EH (cell line): ENCODE measurements around the gene MED1.
"Not testable (repeated sequence)": the region's sequence is repeated elsewhere in the genome, so short reads cannot be mapped to it uniquely, and the experiment has no call there.

Experiments
- DNase-seq: peaks from one replicate; pipeline ENCODE4 v3.0.0-alpha.2; 2015; ENCODE audit warnings: low read depth

Gene MED1

DNA sequence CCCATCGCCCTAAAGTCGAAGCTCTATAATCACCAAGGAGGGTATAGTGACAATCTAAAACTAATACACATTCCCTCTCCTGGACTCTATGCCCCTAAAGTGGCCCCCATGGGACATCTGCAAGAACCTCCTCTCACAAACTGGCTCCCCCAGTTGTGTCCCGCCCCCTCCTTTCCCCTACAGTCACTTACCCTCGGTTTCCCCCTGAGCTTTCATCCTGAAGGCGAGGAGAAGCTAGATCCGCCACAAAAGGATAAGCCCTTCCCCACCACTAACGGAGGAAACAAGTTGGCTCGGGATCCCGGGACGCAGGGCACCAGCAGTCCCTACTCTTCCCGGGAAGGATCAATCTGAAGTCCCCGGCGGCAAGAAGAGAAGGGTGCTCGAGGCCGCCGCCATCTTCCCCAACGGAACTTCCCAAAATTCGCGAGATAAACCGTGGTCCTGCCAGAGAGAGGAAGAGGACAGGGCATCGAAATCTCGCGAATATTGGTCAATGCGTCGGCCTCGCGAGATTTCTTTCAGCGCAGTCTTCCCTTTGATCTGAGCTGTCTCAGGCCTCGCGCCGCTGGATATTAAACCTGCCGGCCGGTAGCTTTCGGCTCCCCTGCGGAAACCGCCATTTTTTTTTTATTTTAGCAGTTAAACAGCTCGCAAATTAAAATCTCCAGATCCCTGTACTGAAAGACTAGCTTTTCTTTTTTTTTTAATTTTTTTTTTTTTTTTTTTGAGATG is at the start of gene MED1:
MED1 (minus strand) TSS at position 417 of the 735 bp plus-strand sequence; CDS start at position 216, 201 bp downstream.
- DNase-seq: peak; percentile 99

- DNase-seq: not testable (repeated sequence)
Measured at GRCh38 chr17:39496921-39497320, 45.9 kb upstream of the MED1 start.

DNA sequence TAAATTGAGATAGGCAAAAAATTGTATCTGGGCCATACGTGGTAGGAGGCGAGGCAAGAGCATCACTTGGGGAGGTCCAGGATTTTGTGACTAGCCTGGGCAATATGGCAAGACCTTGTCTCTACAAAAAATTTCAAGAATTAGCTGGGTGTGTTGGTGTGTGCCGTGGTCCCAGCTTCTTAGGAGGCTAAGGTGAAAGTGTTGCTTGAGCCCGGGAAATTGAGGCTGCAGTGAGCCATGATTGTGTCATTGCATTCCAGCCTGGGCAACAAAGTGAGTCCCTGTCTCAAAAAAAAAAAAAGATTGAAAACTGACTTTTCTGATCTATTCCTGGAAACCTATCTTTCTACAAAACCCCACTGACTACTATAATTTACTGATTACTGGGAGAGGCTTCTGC is 36.9 kb upstream of the MED1 start:
- peak; percentile 27 for DNase-seq

DNA sequence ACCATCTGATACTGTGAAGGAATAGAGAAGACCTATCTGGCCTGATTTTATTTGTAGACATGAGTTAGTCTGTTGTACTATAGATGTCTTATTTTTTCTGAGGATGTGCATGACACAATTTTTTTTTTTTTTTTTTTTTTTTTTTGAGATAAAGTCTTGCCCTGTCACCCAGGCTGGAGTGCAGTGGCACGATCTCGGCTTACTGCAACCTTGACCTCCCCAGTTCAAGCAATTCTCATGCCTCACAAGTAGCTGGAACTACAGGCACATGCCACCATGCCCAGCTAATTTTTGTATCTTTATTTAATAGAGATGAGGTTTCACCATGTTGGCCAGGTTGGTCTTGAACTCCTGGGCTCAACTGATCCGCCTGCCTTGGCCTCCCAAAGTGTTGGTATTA is 36.4 kb upstream of the MED1 start:
- DNase-seq: not testable (repeated sequence)

DNA sequence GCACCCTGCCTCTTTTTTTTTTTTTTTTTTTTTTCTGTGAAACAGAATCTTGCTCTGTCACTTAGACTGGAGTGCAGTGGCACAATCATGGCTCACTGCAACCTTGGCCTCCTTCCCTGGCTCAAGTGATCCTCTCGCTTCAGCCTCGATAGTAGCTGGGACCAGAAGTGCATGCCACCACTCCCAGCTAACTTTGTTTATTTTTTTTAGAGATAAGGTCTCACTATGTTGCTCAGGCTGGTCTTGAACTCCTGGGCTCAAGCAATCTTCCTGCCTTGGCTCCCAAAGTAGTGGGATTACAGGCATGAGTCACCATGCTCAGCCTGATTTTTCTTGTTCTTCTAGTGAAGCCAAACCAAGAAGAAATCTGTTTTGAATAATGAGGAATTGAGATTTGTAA is 35.2 kb upstream of the MED1 start:
- peak; percentile 78 for DNase-seq

GRCh38 chr17:39485555-39485954 is 34.5 kb upstream of the MED1 start:
- DNase-seq: peak; percentile 96

GRCh38 chr17:39484178-39484577 is 33.1 kb upstream of the MED1 start:
- no peak for DNase-seq

- no peak for DNase-seq
Measured at GRCh38 chr17:39483506-39483905, 32.4 kb upstream of the MED1 start.

GRCh38 chr17:39479631-39480030 is 28.6 kb upstream of the MED1 start:
- DNase-seq: not testable (repeated sequence)

GRCh38 chr17:39473310-39473709 is 22.2 kb upstream of the MED1 start:
- DNase-seq: no peak

DNA sequence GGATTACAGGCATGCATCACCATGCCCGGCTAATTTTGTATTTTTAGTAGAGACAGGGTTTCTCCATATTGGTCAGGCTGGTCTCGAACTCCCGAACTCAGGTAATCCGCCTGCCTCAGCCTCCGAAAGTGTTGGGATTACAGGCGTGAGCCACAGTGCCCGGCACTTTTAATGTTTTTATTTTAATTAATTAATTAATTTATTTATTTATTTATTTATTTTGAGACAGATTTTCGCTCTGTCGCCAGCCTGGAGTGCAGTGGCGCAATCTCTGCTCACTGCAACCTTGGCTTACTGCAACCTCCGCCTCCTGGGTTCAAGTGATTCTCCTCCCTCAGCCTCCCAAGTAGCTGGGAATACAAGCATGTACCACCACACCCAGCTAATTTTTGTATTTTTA is 17.5 kb upstream of the MED1 start:
- DNase-seq: not testable (repeated sequence)

GRCh38 chr17:39464639-39465181 is 13.6 kb upstream of the MED1 start:
- DNase-seq: not testable (repeated sequence)

DNA sequence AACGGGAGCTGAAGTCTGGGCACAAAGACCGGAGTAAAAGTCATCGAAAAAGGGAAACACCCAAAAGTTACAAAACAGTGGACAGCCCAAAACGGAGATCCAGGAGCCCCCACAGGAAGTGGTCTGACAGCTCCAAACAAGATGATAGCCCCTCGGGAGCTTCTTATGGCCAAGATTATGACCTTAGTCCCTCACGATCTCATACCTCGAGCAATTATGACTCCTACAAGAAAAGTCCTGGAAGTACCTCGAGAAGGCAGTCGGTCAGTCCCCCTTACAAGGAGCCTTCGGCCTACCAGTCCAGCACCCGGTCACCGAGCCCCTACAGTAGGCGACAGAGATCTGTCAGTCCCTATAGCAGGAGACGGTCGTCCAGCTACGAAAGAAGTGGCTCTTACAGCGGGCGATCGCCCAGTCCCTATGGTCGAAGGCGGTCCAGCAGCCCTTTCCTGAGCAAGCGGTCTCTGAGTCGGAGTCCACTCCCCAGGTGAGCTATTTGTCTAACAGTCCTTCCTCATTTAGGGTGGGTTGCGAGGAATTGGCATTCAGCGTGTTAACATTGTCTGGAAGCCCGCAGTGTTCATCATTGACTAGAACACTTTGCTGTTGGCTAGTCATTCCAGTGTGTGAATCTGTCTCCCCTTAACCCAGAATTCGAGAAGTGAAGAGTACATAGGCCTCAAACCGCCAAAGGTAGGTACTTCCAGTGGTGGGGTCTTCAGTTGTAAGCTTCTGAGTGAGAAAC is 11.7 kb upstream of the MED1 start:
- DNase-seq: peak; percentile 25

DNA sequence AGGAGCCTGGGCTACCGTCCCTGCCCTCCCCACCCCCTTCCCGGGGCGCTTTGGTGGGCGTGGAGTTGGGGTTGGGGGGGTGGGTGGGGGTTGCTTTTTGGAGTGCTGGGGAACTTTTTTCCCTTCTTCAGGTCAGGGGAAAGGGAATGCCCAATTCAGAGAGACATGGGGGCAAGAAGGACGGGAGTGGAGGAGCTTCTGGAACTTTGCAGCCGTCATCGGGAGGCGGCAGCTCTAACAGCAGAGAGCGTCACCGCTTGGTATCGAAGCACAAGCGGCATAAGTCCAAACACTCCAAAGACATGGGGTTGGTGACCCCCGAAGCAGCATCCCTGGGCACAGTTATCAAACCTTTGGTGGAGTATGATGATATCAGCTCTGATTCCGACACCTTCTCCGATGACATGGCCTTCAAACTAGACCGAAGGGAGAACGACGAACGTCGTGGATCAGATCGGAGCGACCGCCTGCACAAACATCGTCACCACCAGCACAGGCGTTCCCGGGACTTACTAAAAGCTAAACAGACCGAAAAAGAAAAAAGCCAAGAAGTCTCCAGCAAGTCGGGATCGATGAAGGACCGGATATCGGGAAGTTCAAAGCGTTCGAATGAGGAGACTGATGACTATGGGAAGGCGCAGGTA is 11.0 kb upstream of the MED1 start:
- no peak for DNase-seq

- DNase-seq: peak; percentile 99
Measured at GRCh38 chr17:39461113-39461925, 10.3 kb upstream of the MED1 start, which contains the start of gene CDK12. CDK12 (plus strand) TSS chr17:39461486; CDS start chr17:39462072, 586 bp downstream.

DNA sequence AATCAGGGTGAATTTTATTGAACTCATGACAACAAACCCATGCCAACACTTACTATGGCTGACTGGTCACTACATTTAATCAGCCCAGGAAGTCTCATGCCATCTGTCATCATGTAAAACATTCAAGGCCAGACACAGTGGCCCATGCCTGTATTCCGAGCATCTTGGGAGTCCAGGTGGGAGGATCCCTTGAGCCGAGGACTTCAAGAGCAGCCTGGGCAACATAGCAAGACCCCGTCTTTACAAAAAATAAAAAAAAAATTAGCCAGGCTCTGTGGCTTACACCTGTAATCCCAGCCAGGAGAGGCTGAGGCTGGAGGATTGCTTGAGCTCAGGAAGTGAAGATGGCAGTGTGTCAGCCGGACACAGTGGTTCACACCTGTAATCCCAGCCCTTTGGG is 4.9 kb upstream of the MED1 start:
- DNase-seq: no peak

GRCh38 chr17:39450051-39450450 is 1.0 kb downstream of the MED1 start:
- DNase-seq: no peak

- DNase-seq: no peak
Measured at GRCh38 chr17:39447561-39447960, 3.5 kb downstream of the MED1 start.

DNA sequence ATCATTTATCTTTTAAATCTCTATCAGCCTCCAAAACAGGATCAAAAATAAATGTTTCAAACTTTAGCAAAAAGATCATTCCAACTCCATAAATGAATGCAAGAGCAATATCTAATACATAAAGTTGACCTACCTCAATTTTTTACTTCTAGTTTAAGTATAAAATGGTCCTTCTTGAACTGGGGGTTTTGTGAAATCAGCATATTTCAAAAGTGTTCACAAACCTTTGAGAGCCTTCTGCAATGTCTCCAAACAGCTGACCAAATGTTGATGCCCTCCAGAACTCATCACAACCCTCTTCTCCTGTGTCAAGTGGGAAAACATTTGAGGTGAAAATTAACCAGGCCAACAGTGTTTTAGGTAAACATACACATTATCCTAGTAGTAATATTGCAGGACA is 7.7 kb downstream of the MED1 start:
- no peak for DNase-seq

DNA sequence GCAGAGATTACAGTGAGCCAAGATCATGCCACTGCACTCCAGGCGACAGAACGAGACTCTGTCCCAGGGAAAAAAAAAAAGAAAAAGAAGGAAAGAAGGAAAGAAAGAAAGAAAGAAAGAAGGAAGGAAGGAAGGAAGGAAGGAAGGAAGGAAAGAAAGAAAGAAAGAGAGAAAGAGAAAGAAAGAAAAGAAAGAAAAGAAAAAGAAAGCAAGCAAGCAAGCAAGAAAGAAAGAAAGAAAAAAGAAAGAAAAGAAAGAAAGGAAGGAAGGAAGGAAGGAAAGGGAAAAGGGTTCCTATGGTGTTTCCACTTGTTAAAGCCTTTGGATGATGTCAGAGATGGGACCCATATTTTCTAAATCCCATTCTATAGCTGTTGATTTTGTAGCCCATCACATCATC is 11.2 kb downstream of the MED1 start:
- DNase-seq: not testable (repeated sequence)

DNA sequence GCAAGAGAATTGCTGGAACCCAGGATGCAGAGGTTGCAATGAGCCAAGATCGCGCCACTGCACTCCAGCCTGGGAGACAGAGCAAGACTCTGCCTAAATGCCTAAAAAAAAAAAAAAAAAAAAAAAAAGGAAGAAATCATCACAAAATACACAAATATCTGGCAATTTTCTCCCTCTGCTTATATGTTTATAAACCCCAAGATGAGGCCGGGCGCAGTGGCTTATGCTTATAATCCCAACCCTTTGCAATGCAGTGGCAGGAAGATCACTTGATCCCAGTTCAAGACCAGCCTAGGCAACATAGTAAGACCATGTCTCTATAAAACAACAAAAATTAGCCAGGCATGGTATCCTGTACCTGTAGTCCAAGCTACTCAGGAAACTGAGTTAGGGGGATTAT is 21.5 kb downstream of the MED1 start:
- no peak for DNase-seq

- DNase-seq: no peak
Measured at GRCh38 chr17:39416141-39416540, 34.9 kb downstream of the MED1 start.
